IMR-90 (cell line): Measurements from ENCODE around the gene ZFYVE1. TPM values are rescaled to one million over a fixed set of nuclear protein-coding genes. Genes with fewer than 3 reads are reported as not detected.

Experiments
- ATAC-seq: fragments of 200-7000 bp; cut with Tn5 transposase; 2 replicates; pipeline ENCODE4 v1.9.1; 2020; ENCODE audit warnings: low read depth, mild to moderate bottlenecking, moderate library complexity
- BruUV-seq: library from RNA; stranded (reverse); fragments of 400-500 nt; replicated peaks from 2 replicates; lab custom pipeline; 2021; lab: Mats Ljungman, UMichigan
- CTCF ChIA-PET: fragments of 300-600 bp; formaldehyde crosslinking; extraction: SDS; loops from one replicate; lab custom pipeline; 2021; ENCODE audit warnings: antibody characterized with exemption; lab: Yijun Ruan, JAX
- POLR2A ChIA-PET: fragments of 300-600 bp; sonication (Branson Sonifier 250); formaldehyde crosslinking; loops from one replicate; lab custom pipeline; 2022; ENCODE audit warnings: antibody characterized with exemption; ENCODE audit not compliant: unreplicated experiment; lab: Charles Lee
- DNase-seq: peaks from one replicate; pipeline ENCODE4 v3.0.0; 2013
- H2AFZ ChIP-seq: replicated peaks from 2 replicates; pipeline ENCODE3; 2013; ENCODE audit warnings: low read length, mild to moderate bottlenecking; ENCODE audit not compliant: poor library complexity
- H2AK5ac ChIP-seq: 2 replicates; pipeline ENCODE4 v1.6.1; 2013; ENCODE audit warnings: low read depth, low read length, inconsistent platforms
- H2AK9ac ChIP-seq: replicated peaks from 2 replicates; pipeline ENCODE3; 2013; ENCODE audit warnings: mild to moderate bottlenecking, low read depth, low read length, moderate library complexity; ENCODE audit not compliant: poor library complexity
- H2BK120ac ChIP-seq: 2 replicates; pipeline ENCODE4 v1.6.1; 2013; ENCODE audit warnings: low read depth, low read length, inconsistent platforms
- H2BK15ac ChIP-seq: 3 replicates; pipeline ENCODE4 v1.6.1; 2013; ENCODE audit warnings: low read depth, low read length, inconsistent platforms
- H2BK20ac ChIP-seq: 2 replicates; pipeline ENCODE4 v1.6.1; 2013; ENCODE audit warnings: low read depth, mild to moderate bottlenecking, inconsistent platforms, low read length, moderate library complexity
- H2BK5ac ChIP-seq: 2 replicates; pipeline ENCODE4 v1.6.1; 2013; ENCODE audit warnings: mild to moderate bottlenecking, low read depth, low read length, inconsistent platforms; ENCODE audit not compliant: poor library complexity, severe bottlenecking
- H3K14ac ChIP-seq: replicated peaks from 2 replicates; pipeline ENCODE4 v1.6.1; 2013; ENCODE audit warnings: low read depth, low read length, inconsistent platforms
- H3K18ac ChIP-seq: 2 replicates; pipeline ENCODE4 v1.6.1; 2013; ENCODE audit warnings: low read depth, low read length, control low read depth
- H3K23ac ChIP-seq: 2 replicates; pipeline ENCODE4 v1.6.1; 2013; ENCODE audit warnings: low read depth, low read length, inconsistent platforms
- H3K27ac ChIP-seq: 2 replicates; pipeline ENCODE4 v1.5.1; 2013; ENCODE audit warnings: mild to moderate bottlenecking, control low read depth, low read length; ENCODE audit not compliant: insufficient read depth
- H3K27me3 ChIP-seq: 2 replicates; pipeline ENCODE4 v1.6.1; 2013; ENCODE audit warnings: low read length; ENCODE audit not compliant: control insufficient read depth, insufficient read depth
- H3K36me3 ChIP-seq: 2 replicates; pipeline ENCODE4 v1.6.1; 2013; ENCODE audit warnings: low read length, mixed read lengths; ENCODE audit not compliant: control insufficient read depth, insufficient read depth
- H3K4ac ChIP-seq: 2 replicates; pipeline ENCODE4 v1.6.1; 2013; ENCODE audit warnings: low read depth, low read length, inconsistent platforms
- H3K4me1 ChIP-seq: 2 replicates; pipeline ENCODE4 v1.6.1; 2013; ENCODE audit warnings: low read length, mixed read lengths; ENCODE audit not compliant: control insufficient read depth, insufficient read depth
- H3K4me2 ChIP-seq: 2 replicates; pipeline ENCODE4 v1.6.1; 2013; ENCODE audit warnings: low read depth, mild to moderate bottlenecking, control low read depth, low read length, moderate library complexity
- H3K4me3 ChIP-seq: 2 replicates; pipeline ENCODE4 v1.5.1; 2013; ENCODE audit warnings: low read depth, mild to moderate bottlenecking, control low read depth, low read length, moderate library complexity; ENCODE audit not compliant: insufficient read depth
- H3K56ac ChIP-seq: 2 replicates; pipeline ENCODE4 v1.6.1; 2013; ENCODE audit warnings: low read length, inconsistent platforms; ENCODE audit not compliant: insufficient read depth; ENCODE audit errors: extremely low read depth
- H3K79me1 ChIP-seq, 2 experiments: 2 replicates each; pipeline ENCODE4 v1.6.1; 2013; ENCODE audit warnings: low read length in 2 of 2, inconsistent platforms in 1 of 2, low read depth in 1 of 2
- H3K9ac ChIP-seq: 2 replicates; pipeline ENCODE4 v1.6.1; 2013; ENCODE audit warnings: low read depth, low read length, control low read depth
- H3K9me1 ChIP-seq: 2 replicates; pipeline ENCODE4 v1.6.1; 2013; ENCODE audit warnings: low read length, inconsistent platforms; ENCODE audit not compliant: insufficient read depth
- H3K9me3 ChIP-seq: 2 replicates; pipeline ENCODE4 v1.6.1; 2013; ENCODE audit warnings: low read length; ENCODE audit not compliant: control insufficient read depth, insufficient read depth
- H4K20me1 ChIP-seq: 2 replicates; pipeline ENCODE4 v1.6.1; 2013; ENCODE audit warnings: low read length, inconsistent platforms; ENCODE audit not compliant: insufficient read depth
- H4K5ac ChIP-seq: 2 replicates; pipeline ENCODE4 v1.6.1; 2013; ENCODE audit warnings: mild to moderate bottlenecking, low read depth, low read length, control low read depth
- H4K8ac ChIP-seq, 2 experiments: 2 replicates each; pipeline ENCODE4 v1.6.1; 2013; ENCODE audit warnings: low read depth in 2 of 2, low read length in 2 of 2, control low read depth in 1 of 2, inconsistent platforms in 1 of 2
- H4K91ac ChIP-seq: 2 replicates; pipeline ENCODE4 v1.6.1; 2013; ENCODE audit warnings: low read depth, low read length, inconsistent platforms; ENCODE audit not compliant: insufficient read depth
- BHLHE40 ChIP-seq: fragments of 150-350 bp; IDR thresholded peaks from 2 replicates; pipeline ENCODE4 v1.6.1; 2016; ENCODE audit warnings: mild to moderate bottlenecking, low read depth, low read length
- CEBPB ChIP-seq: IDR thresholded peaks from 2 replicates; pipeline ENCODE4 v1.6.1; 2012; ENCODE audit warnings: low read depth, low read length, improper control_type of control experiment
- CHD1 ChIP-seq: IDR thresholded peaks from 2 replicates; pipeline ENCODE4 v1.6.1; 2012; ENCODE audit warnings: low read depth, low read length, improper control_type of control experiment
- FOS ChIP-seq: fragments of 150-350 bp; IDR thresholded peaks from 2 replicates; pipeline ENCODE4 v1.6.1; 2016; ENCODE audit warnings: low read depth, low read length
- MAFK ChIP-seq: IDR thresholded peaks from 2 replicates; pipeline ENCODE4 v1.6.1; 2012; ENCODE audit warnings: low read depth, low read length, improper control_type of control experiment
- MAZ ChIP-seq: IDR thresholded peaks from 2 replicates; pipeline ENCODE4 v1.6.1; 2012; ENCODE audit warnings: low read depth, mild to moderate bottlenecking, low read length, improper control_type of control experiment, moderate library complexity, borderline replicate concordance
- MXI1 ChIP-seq: IDR thresholded peaks from 2 replicates; pipeline ENCODE4 v1.6.1; 2012; ENCODE audit warnings: low read depth, mild to moderate bottlenecking, low read length, moderate library complexity, borderline replicate concordance
- NFE2L2 ChIP-seq: fragments of 150-350 bp; IDR thresholded peaks from 2 replicates; pipeline ENCODE4 v1.6.1; 2016; ENCODE audit warnings: low read depth, mild to moderate bottlenecking, low read length
- POLR2A ChIP-seq: IDR thresholded peaks from 2 replicates; pipeline ENCODE4 v1.6.1; 2012; ENCODE audit warnings: mild to moderate bottlenecking, low read depth, low read length
- RAD21 ChIP-seq: IDR thresholded peaks from 2 replicates; pipeline ENCODE4 v1.6.1; 2012; ENCODE audit warnings: low read length, improper control_type of control experiment
- RCOR1 ChIP-seq: IDR thresholded peaks from 2 replicates; pipeline ENCODE4 v1.6.1; 2012; ENCODE audit warnings: mild to moderate bottlenecking, low read length, improper control_type of control experiment; ENCODE audit not compliant: insufficient replicate concordance
- RFX5 ChIP-seq: IDR thresholded peaks from 2 replicates; pipeline ENCODE4 v1.8.0; 2012; ENCODE audit warnings: low read depth, mild to moderate bottlenecking, low read length, moderate library complexity
- SMC3 ChIP-seq: fragments of 150-350 bp; IDR thresholded peaks from 2 replicates; pipeline ENCODE4 v1.6.1; 2016; ENCODE audit warnings: low read depth, mild to moderate bottlenecking, antibody characterized with exemption, low read length, moderate library complexity
- WGBS, 2 experiments: methylation state at CpG; one replicate each; pipeline versions ENCODE4 v1.1.5 to v1.1.7; 2013; ENCODE audit warnings: missing lambda C conversion rate in 2 of 2; ENCODE audit not compliant: insufficient read length in 1 of 2; ENCODE audit errors: extremely low coverage in 2 of 2; 5-methylcytosine and 5-hydroxymethylcytosine counted together
- dilution Hi-C: fragments of 300-500 bp; cut with HindIII; formaldehyde crosslinking; loops from one replicate; pipeline ENCODE4 v1.14.3; 2018; ENCODE audit warnings: low sequenced_read_pairs; ENCODE audit not compliant: unreplicated experiment
- in situ Hi-C: fragments of 300-500 bp; cut with MboI; formaldehyde crosslinking; loops from 3 replicates; pipeline ENCODE4 v1.14.3; 2019; ENCODE audit warnings: low sequenced_read_pairs, inconsistent platforms, mixed read lengths
- intact Hi-C: fragments of 100-400 bp; cut with micrococcal nuclease; formaldehyde crosslinking; loops from 2 replicates; pipeline ENCODE4 v1.10.0; 2022
- polyA plus RNA-seq, 3 experiments: library from polyadenylated mRNA; depleted of rRNA; stranded (reverse); fragments of >200 nt; gene quantifications; 2 replicates each; pipeline ENCODE4 v1.2.3, GENCODE V29; 2012; ENCODE audit warnings: low replicate concordance in 1 of 3
- total RNA-seq: library from RNA; depleted of rRNA; stranded (reverse); fragments of >200 nt; gene quantifications from 2 replicates; pipeline ENCODE4 v1.2.3, GENCODE V29; 2012
- TF ChIP-seq, protein P1 (sequence below): conservative IDR thresholded peaks from 2 replicates; pipeline ENCODE4 v1.5.1; 2012; ENCODE audit warnings: mild to moderate bottlenecking, low read depth, low read length, improper control_type of control experiment
- TF ChIP-seq, protein P2 (sequence below): fragments of 150-350 bp; IDR thresholded peaks from 2 replicates; pipeline ENCODE4 v1.6.1; 2016; ENCODE audit warnings: low read depth, mild to moderate bottlenecking, low read length, moderate library complexity, borderline replicate concordance
- TF ChIP-seq, protein P3 (sequence below): fragments of 150-350 bp; IDR thresholded peaks from 2 replicates; pipeline ENCODE4 v1.6.1; 2017; ENCODE audit warnings: mild to moderate bottlenecking, antibody characterized with exemption, low read length, low read depth

ZFYVE1 gene
- total and polyA plus RNA-seq, 2 of the 4 experiments (the other 2 are of a cell fraction) = 12.2 to 14.2 TPM

DNA sequence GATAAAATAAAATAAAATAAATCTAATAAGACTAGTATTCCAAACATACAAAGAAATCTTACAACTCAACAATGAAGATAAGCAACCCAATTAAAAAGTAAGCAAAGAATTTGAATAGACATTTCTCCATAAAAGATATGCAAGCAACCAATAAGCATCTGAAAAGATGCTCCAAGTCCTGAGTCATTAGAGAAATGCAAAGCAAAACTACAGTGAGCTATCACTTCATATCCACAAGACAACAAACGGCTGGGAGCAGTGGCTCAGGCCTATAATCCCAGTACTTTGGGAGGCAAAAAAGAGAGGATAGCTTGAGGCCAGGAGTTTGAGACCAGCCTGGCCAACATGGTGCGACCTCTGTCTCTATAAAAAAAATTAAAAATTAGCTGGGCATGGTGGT is 26.8 kb downstream of the ZFYVE1 start:
- Histone ChIP-seq H3K79me1 (peaks cover 37 to 72% of the 10 kb centered on the region in 2 experiments), H2AK9ac (no peak overlapping the region), H3K9me3 (no peaks in the 10 kb centered on the region), H2BK120ac (no peak overlapping the region), H3K23ac (no peak overlapping the region), H4K8ac (no peak overlapping the region), H3K9me1 (peaks cover 5% of the 10 kb centered on the region; the same call in 1 of the 2 replicates), H3K4ac (no peak overlapping the region), H3K18ac (no peak overlapping the region), H2BK5ac (no peak overlapping the region), H3K9ac (no peak overlapping the region), H3K4me3 (no peak overlapping the region), H3K4me1 (no peaks in the 10 kb centered on the region), H3K36me3 (peaks cover 40% of the 10 kb centered on the region), H4K20me1 (peaks cover 25% of the 10 kb centered on the region), H3K4me2 (no peak overlapping the region), H3K27ac (no peak overlapping the region), H3K14ac (no peak overlapping the region), H3K27me3 (no peaks in the 10 kb centered on the region), H4K5ac (no peak overlapping the region), H3K56ac (no peak overlapping the region), H4K91ac (no peak overlapping the region), H2AK5ac (no peak overlapping the region), H2BK15ac (no peak overlapping the region), H2BK20ac (no peak overlapping the region), H2AFZ (no peak overlapping the region)
- ATAC-seq = peak; percentile 56
- in situ Hi-C loops (no loop called here), dilution Hi-C loops (no loop called here), intact Hi-C loops (no loop called here)
- POLR2A ChIA-PET = interaction anchor here (0.6 kb wide), 2 partner anchors 8 to 136 kb away, joined by 3 read pairs; partner anchors contain the start of gene PSEN1
- WGBS, 2 experiments = no CpG with 5 or more reads among the region's 2 CpGs
- DNase-seq = peak; percentile 15
- TF ChIP-seq CHD1 (no peak), SMC3 (no peak), RFX5 (no peak), FOS (no peak), CEBPB (no peak), RAD21 (no peak), POLR2A (no peak), MAFK (no peak), BHLHE40 (no peak), NFE2L2 (no peak), MAZ (no peak), RCOR1 (no peak), MXI1 (no peak)
- TF ChIP-seq, protein P1, sequence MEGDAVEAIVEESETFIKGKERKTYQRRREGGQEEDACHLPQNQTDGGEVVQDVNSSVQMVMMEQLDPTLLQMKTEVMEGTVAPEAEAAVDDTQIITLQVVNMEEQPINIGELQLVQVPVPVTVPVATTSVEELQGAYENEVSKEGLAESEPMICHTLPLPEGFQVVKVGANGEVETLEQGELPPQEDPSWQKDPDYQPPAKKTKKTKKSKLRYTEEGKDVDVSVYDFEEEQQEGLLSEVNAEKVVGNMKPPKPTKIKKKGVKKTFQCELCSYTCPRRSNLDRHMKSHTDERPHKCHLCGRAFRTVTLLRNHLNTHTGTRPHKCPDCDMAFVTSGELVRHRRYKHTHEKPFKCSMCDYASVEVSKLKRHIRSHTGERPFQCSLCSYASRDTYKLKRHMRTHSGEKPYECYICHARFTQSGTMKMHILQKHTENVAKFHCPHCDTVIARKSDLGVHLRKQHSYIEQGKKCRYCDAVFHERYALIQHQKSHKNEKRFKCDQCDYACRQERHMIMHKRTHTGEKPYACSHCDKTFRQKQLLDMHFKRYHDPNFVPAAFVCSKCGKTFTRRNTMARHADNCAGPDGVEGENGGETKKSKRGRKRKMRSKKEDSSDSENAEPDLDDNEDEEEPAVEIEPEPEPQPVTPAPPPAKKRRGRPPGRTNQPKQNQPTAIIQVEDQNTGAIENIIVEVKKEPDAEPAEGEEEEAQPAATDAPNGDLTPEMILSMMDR = no peak
- TF ChIP-seq, protein P2, sequence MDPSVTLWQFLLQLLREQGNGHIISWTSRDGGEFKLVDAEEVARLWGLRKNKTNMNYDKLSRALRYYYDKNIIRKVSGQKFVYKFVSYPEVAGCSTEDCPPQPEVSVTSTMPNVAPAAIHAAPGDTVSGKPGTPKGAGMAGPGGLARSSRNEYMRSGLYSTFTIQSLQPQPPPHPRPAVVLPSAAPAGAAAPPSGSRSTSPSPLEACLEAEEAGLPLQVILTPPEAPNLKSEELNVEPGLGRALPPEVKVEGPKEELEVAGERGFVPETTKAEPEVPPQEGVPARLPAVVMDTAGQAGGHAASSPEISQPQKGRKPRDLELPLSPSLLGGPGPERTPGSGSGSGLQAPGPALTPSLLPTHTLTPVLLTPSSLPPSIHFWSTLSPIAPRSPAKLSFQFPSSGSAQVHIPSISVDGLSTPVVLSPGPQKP = no peak
- TF ChIP-seq, protein P3, sequence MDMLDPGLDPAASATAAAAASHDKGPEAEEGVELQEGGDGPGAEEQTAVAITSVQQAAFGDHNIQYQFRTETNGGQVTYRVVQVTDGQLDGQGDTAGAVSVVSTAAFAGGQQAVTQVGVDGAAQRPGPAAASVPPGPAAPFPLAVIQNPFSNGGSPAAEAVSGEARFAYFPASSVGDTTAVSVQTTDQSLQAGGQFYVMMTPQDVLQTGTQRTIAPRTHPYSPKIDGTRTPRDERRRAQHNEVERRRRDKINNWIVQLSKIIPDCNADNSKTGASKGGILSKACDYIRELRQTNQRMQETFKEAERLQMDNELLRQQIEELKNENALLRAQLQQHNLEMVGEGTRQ = no peak
- no TSS peak for BruUV-seq
- CTCF ChIA-PET = interaction anchor here (0.9 kb wide), 1 partner anchor 8 kb away, joined by 3 read pairs; no protein-coding TSS in a partner anchor
